Parathyroid adenoma (tissue), 2 donors: ENCODE data around the gene PSMC3.

Source experiments
- H2AFZ ChIP-seq: fragments of 300-600 bp; sonication (generic); one replicate; pipeline ENCODE4 v1.7.0; 2017; ENCODE audit warnings: antibody characterized with exemption, mild to moderate bottlenecking
- H3K27ac ChIP-seq: fragments of 300-600 bp; sonication (generic); one replicate; pipeline ENCODE4 v1.7.0; 2017
- H3K27me3 ChIP-seq: fragments of 300-600 bp; sonication (generic); one replicate; pipeline ENCODE4 v1.7.0; 2017; ENCODE audit warnings: low read length; ENCODE audit not compliant: control insufficient read depth, insufficient read depth
- H3K36me3 ChIP-seq: fragments of 300-600 bp; sonication (generic); one replicate; pipeline ENCODE4 v1.7.0; 2017; ENCODE audit warnings: low read length; ENCODE audit not compliant: control insufficient read depth, insufficient read depth
- H3K4me1 ChIP-seq: fragments of 300-600 bp; sonication (generic); one replicate; pipeline ENCODE4 v1.7.0; 2017; ENCODE audit warnings: control low read depth
- H3K4me2 ChIP-seq: fragments of 300-600 bp; sonication (generic); one replicate; pipeline ENCODE4 v1.7.0; 2017; ENCODE audit warnings: low read length
- H3K4me3 ChIP-seq: fragments of 300-600 bp; sonication (generic); one replicate; pipeline ENCODE4 v1.7.0; 2017; ENCODE audit warnings: low read depth, low read length
- H3K79me2 ChIP-seq: fragments of 300-600 bp; sonication (generic); one replicate; pipeline ENCODE4 v1.7.0; 2017; ENCODE audit warnings: control low read depth
- H3K9ac ChIP-seq: fragments of 300-600 bp; sonication (generic); one replicate; pipeline ENCODE4 v1.7.0; 2017; ENCODE audit warnings: mild to moderate bottlenecking
- H3K9me3 ChIP-seq: fragments of 300-600 bp; sonication (generic); one replicate; pipeline ENCODE4 v1.7.0; 2017; ENCODE audit warnings: low read length; ENCODE audit not compliant: control insufficient read depth
- TF ChIP-seq, protein P1 (sequence below): fragments of 300-600 bp; sonication (generic); IDR thresholded peaks from one replicate; pipeline ENCODE4 v1.7.0; 2017; ENCODE audit warnings: antibody characterized with exemption, mild to moderate bottlenecking
- donor health status: primary hyperparathyroidism.

Gene PSMC3

DNA sequence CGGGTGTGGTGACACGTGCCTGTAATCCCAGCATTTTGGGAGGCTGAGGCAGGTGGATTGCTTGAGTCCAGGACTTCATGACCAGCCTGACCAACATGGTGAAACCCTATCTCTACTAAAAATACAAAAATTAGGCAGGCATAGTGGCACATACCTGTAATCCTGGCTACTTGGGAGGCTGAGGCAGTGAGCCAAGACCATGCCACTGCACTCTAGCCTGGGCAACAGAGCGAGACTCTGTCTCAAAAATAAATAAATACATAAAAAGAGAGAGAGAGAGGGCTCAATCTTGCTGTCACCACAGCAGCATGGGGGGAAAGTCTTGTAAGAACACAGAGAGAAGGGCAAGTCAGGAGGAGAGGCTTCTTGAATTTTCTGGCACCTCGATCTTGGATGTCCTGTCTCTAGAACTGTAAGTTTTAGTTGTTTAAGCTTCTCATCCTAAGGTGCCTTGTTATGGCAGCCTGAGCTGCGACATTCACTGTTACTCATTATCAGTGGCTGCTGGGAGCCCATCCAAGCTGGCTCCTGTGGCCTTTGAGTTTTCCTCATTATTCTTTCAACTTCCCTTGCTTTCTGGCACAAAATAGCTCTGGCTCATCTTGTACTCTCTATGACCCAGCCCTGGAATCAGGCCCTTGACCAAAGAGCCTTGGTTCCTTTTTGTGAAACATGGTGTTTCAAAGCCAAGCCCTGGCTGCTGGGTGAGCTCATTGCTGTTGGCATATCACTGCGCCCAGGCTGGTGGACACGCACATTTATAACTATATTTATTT, 8.0 kb upstream of the PSMC3 start:
- H3K79me2 ChIP-seq, result no peaks in the 10 kb centered on the region
- no peak overlapping the region for H3K4me3 ChIP-seq
- no peaks in the 10 kb centered on the region for H3K4me1 ChIP-seq
- no peak overlapping the region for H3K4me2 ChIP-seq
- H3K9ac ChIP-seq, result no peak overlapping the region
- no peaks in the 10 kb centered on the region for H3K9me3 ChIP-seq
- no peak overlapping the region for H2AFZ ChIP-seq
- no peaks in the 10 kb centered on the region for H3K36me3 ChIP-seq
- no peak overlapping the region for H3K27ac ChIP-seq
- TF ChIP-seq, protein P1, sequence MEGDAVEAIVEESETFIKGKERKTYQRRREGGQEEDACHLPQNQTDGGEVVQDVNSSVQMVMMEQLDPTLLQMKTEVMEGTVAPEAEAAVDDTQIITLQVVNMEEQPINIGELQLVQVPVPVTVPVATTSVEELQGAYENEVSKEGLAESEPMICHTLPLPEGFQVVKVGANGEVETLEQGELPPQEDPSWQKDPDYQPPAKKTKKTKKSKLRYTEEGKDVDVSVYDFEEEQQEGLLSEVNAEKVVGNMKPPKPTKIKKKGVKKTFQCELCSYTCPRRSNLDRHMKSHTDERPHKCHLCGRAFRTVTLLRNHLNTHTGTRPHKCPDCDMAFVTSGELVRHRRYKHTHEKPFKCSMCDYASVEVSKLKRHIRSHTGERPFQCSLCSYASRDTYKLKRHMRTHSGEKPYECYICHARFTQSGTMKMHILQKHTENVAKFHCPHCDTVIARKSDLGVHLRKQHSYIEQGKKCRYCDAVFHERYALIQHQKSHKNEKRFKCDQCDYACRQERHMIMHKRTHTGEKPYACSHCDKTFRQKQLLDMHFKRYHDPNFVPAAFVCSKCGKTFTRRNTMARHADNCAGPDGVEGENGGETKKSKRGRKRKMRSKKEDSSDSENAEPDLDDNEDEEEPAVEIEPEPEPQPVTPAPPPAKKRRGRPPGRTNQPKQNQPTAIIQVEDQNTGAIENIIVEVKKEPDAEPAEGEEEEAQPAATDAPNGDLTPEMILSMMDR, result no peak
- H3K27me3 ChIP-seq, result no peaks in the 10 kb centered on the region

DNA sequence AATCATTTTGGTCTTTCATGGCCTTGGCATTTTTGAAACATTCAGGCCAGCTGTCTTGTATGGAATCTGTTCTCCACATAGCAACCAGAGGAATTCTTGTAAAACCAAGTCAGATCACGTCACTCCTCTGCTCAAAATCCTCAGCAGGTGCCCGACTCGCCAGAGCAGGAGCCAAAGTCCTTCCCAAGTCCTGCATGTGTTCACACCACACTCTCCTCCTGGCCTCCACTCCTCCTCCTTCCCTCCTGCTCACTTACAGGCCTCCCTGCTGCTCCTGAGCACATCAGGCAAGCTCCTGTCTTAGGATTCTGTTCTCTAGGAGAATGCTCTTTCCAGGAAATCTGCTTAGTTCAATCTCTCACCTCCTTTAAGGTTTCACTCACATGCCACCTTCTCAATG, 6.9 kb upstream of the PSMC3 start:
- H3K79me2 ChIP-seq, result no peaks in the 10 kb centered on the region
- no peaks in the 10 kb centered on the region for H3K4me1 ChIP-seq
- no peaks in the 10 kb centered on the region for H3K9me3 ChIP-seq
- no peak overlapping the region for H3K4me3 ChIP-seq
- no peaks in the 10 kb centered on the region for H3K27me3 ChIP-seq
- H3K4me2 ChIP-seq, result no peak overlapping the region
- no peak overlapping the region for H3K27ac ChIP-seq
- no peaks in the 10 kb centered on the region for H3K36me3 ChIP-seq
- H2AFZ ChIP-seq, result no peak overlapping the region
- H3K9ac ChIP-seq, result no peak overlapping the region
- TF ChIP-seq, protein P1, result no peak

DNA sequence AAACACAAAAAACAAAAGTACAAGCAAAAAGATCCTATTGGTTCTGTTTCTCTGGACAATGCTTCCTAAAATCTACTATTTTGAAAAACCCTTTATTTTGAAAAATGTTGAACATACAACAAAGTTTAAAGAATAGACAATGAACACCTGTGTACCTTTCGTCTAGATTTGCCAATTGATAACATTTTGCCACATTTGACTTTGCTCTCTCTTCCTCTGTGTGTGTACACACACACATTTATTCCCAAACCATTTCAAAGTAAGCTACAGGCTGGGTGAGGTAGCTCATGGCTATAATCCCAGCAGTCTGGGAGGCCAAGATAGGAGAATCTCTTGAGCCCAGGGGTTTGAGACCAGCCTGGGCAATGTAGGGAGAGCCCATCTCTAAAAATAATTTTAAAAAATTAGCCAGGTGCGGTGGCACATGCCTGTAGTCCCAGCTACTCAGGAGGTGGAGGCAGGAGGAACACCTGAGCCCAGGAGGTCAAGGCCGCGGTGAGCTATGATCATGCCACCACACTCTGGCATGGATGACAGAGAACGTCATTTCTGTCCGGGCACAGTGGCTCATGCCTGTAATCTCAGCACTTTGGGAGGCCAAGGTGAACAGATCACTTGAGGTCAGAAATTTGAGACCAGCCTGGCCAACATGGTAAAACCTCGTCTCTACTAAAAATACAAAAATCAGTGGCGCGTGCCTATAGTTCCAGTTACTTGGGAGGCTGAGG, 5.3 kb upstream of the PSMC3 start:
- H3K4me2 ChIP-seq, result no peak overlapping the region
- H3K36me3 ChIP-seq, result no peaks in the 10 kb centered on the region
- no peaks in the 10 kb centered on the region for H3K4me1 ChIP-seq
- no peak overlapping the region for H3K27ac ChIP-seq
- no peaks in the 10 kb centered on the region for H3K9me3 ChIP-seq
- no peaks in the 10 kb centered on the region for H3K79me2 ChIP-seq
- H3K9ac ChIP-seq, result no peak overlapping the region
- H3K27me3 ChIP-seq, result no peaks in the 10 kb centered on the region
- TF ChIP-seq, protein P1, result no peak
- no peak overlapping the region for H3K4me3 ChIP-seq
- H2AFZ ChIP-seq, result no peak overlapping the region

DNA sequence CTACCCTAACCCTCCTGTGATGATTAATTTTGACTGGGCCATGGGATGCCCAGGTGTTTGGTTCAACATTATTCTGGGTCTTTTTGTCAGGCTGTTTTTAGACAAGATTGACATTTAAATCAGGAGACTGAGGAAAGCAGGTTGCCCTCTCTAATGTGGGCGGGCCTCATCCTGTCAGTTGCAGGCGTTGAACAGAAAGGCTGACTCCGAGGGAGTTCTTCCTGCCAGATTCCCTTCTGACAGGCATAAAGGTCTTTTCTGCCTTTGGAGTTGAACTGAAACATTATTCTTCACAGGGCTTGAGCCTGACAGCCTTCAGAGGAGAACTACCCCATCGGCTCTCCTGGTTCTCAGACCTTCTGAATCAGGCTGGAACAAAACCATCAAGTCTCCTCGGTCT, 4.3 kb upstream of the PSMC3 start:
- Histone ChIP-seq H3K27me3 (no peaks in the 10 kb centered on the region), H3K9ac (no peak overlapping the region), H3K4me1 (no peaks in the 10 kb centered on the region), H3K79me2 (no peaks in the 10 kb centered on the region), H3K4me2 (no peak overlapping the region), H3K9me3 (no peaks in the 10 kb centered on the region), H3K27ac (no peak overlapping the region), H2AFZ (no peak overlapping the region), H3K36me3 (no peaks in the 10 kb centered on the region), H3K4me3 (no peak overlapping the region)
- TF ChIP-seq, protein P1, result no peak
